HG03064 (cell line): Measurements from ENCODE around the gene VSTM4.

ENCODE experiments used
- ATAC-seq: cut with Tn5 transposase; IDR thresholded peaks from one replicate; pipeline ENCODE4 v1.9.1; 2021; ENCODE audit warnings: low read depth; ENCODE audit not compliant: unreplicated experiment

Gene VSTM4

DNA sequence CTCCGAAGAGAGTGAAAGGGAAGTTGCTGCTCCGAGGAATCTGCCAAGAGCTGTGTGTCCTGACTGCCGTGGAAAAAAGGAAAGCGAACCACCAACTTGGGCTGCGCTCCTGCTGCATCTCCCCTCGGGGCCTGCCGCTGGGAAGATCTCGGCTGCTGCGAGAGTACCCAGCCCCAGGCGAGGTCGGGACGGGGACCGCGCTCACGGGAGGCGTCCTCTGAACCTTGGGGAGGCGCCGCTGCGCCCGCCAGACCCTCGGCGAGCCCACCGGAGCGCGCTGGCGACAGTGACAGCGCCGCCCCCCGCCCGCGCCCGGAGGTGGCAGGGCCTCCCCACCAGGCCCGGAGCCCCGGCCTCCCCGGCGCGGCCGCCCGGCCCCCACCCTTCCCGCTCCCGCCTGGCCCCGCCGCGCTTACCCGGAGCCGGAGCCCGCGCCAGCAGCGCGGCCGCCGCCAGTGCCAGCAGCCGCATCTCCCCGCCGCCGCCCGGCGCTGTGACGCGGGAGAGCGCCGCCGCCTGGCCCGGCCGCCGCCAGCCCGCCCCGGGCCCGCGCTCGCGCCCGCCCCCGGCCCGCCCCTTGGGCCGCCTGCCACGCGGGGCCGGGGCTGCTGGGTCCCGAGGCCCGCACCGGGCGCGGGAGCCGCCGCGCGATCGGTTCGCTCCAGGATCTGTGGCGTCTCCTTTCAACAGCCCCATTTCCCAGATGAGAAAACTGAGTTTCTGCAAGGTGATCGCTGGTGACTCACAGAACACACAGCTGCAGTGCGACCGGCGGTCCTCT is at the start of gene VSTM4:
VSTM4 (minus strand) TSS at position 508 of the 781 bp plus-strand sequence; CDS start at position 471, 37 bp downstream.
- ATAC-seq: no peak

DNA sequence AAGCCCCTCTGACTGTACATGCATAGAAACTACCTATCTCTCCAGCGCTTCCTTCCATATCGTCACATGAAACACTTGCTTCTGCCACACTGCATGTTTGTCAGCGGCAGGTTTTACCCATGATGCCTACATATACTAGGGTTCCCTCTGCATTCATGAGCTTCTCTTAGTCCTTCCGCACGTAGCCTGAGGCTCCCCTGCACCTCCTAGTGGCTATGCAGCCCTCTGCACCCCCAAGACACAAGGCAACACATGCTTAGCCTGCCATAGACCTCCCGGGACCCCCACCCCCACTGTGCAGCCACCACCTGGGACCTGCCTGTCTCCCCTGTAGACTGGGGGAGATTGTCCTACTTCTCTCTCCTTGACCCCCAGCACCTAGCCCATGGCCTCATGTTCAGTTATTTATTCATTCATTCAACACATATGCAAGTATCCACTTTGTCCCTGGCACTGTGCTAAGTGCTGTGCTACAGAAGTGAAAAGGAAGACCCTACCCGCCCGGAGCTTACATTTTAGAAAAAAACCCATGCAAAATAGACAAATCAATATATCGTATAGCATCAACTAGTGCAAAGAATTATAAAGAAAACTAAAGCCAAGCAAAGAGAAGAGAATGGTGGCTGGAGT is 49.4 kb upstream of the VSTM4 start:
- ATAC-seq: no peak

GRCh38 chr10:49163741-49164140 is 48.4 kb upstream of the VSTM4 start:
- no peak for ATAC-seq

GRCh38 chr10:49162761-49163310 is 47.5 kb upstream of the VSTM4 start:
- ATAC-seq: no peak

DNA sequence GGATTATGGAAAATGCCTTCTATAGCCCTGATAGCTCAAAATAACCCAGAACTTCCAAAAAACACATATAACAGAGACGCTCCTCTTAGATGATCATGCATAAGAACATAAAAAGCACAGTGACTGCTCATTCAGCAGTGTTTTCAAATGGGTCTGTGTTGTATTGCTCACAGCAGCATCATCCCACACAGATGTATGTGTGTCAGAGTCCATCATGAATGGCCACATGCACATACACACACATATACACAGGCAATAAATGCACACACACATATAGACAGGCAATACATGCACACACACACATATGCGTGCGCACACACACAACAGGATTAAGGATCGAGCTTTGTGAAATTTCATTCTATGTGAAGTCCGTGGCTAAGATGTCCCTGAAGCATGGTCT is 46.7 kb upstream of the VSTM4 start:
- no peak for ATAC-seq

GRCh38 chr10:49161411-49161997 is 46.2 kb upstream of the VSTM4 start:
- ATAC-seq: no peak

DNA sequence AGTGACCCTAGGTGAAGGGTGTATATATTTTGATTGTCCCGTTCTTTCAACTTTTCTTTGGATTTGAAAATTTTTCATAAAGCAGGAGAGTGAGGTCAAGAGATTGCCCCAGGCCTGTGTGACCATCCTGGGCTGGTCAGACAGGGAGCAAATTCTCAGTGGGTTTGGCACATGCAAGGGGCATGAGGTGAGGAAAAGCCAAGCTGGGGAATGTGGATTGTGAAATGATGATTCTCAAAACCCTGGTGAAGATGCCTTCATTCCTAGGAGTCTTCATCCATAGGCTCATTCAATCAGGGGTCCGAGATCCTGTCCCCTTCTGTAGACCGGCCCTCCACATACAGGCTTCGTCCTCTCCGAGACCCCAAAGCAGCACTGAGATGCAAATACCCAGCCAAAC is 45.5 kb upstream of the VSTM4 start:
- ATAC-seq: no peak

DNA sequence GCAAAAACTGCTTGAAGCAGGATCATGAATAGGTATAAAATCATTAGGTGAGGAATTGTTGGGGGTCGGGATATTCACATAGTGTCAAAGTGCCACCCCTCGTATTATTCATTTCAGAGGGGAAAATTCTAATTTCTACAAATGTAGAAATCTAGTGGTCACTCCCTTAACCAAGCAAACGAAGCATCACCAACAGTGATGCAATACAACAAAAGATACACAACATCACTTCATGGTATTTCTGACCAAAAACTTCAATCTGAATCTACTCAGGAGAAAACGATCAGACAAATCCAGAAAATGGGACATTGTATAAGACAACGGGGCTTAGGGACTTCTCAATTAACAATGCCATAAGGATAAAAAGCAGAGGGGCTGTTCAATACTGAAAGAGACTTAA is 44.8 kb upstream of the VSTM4 start:
- no peak for ATAC-seq

DNA sequence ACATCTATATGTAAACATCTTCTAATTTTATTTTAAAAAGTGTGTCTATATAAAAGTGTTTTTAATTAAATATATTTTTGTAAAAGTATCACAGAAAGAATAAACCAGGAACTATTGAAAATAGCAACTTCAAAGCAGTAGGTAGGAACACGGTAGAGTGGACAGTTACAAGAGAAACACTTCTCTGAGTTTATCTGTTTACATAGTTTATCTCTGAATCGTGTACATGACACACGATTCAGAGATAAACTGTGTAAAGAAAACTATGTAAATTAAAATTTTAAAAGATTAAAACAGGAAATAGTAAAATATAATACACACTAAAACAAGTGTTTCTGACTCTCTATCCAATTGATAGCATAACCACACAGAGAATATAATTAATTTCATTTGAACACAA is 43.6 kb upstream of the VSTM4 start:
- no peak for ATAC-seq

DNA sequence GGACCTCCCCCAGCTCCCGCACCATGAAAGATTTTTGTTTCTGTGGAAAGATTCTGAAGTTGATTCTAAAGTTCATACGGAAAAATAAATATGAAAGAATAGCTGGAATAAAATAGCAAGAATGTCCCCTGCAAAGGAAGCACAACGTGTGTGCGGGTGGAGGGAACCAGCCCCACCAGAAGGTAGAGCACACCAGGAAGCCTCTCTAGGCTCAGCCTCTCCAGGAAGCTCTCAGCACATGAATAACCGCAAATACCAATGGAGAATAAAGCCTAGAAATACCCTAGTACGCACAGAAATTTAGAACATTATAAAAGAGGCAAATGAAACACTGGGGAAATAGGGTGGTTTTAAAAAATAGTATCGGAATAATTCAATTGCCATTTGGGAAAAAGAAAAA is 43.1 kb upstream of the VSTM4 start:
- no peak for ATAC-seq

- no peak for ATAC-seq
Observed at GRCh38 chr10:49157229-49157628, 41.9 kb upstream of the VSTM4 start.

DNA sequence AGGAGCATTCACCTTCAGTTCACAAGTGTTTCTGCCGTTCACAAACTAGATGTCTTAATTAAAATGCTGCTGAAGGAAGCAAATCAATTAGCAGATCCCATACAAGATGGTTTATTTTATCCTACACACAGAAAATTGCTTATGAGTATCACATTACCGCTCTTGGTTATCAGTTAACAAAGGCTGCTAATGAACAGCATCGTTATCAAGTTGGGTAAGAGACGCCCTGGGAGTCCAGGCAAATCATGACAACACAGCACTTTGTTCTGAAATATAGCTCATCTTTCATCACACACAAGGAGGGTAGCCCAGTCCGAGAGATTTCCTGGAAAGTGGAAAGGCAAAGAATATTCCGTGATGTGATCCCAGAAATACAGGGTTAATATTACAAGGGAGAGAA is 39.3 kb upstream of the VSTM4 start:
- ATAC-seq: no peak

GRCh38 chr10:49153971-49154370 is 38.6 kb upstream of the VSTM4 start:
- no peak for ATAC-seq

- ATAC-seq: no peak
Observed at GRCh38 chr10:49153115-49153514, 37.8 kb upstream of the VSTM4 start.

DNA sequence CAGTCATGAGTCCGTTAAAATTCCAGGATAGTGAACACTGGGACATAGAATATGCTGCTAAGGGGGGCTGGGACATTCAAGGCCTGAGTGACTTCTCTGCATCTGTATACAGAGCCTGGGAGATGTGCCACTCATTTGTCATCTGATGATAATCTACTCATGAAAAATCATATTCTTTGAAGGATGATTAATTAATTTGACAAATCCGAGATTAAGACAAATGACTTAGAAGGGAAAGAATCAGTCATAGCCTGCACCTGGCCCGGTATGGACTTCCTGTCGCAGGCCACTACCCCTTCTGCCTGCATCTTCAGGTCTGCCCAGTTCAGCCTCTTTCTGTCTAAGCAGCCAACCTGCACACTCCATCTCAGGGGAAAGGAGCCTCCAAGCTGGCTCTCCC is 37.3 kb upstream of the VSTM4 start:
- no peak for ATAC-seq

DNA sequence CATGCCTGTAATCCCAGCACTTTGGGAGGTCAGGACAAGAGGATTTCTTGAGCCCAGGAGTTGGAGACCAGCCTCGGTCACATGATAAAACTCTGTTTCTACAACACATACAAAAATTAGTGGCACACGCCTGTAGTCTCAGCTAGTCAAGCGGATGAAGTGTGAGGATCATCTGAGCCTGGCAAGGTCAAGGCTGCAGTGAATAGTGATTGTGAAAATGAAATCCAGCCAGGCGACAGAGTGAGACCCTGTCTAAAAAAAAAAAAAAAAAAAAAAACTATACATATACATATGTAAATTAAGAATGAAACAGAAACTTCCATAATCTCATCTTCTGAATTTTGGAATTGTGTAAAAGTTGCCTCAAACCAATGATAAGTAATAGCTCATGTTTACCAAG is 36.7 kb upstream of the VSTM4 start:
- ATAC-seq: no peak

GRCh38 chr10:49151481-49151880 is 36.2 kb upstream of the VSTM4 start:
- no peak for ATAC-seq

- no peak for ATAC-seq
Observed at GRCh38 chr10:49151025-49151445, 35.7 kb upstream of the VSTM4 start.

DNA sequence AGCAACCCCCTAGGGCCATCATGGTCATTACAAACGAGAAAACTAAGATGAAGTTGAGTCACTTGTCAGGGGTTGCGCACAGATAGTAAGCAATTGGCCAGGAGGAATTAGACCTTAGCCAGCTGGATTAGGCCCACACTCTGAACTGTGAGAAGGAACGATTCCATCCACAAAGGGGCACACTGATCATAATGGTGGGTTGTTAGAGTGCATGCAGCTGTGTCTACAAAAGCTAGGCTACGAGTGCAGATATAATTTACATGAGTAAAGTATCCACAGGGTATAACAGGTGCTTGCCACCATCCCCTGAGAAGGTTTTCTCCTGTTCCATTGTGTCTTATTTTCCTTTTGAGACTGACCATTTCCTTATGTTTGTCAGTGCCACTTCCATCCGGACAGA is 35.1 kb upstream of the VSTM4 start:
- ATAC-seq: no peak

DNA sequence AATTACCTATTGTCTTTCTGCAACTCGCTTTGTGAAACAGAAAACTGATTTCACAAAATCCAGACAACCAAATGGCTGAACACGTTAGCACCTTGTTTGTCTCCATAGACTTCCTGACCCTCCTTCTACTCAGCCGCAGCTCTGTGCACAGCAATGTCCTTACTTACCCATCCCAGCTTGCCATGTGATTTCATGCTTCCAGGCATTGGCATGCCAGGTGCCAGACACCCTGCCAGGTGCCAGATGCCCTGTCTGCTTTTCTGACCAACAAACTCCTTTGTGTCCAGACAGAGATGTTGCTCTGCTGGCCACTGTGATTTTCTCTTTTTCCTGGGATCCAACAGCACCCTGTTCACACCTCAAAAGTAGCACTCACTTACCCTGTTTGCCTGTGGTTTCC is 34.6 kb upstream of the VSTM4 start:
- ATAC-seq: no peak

GRCh38 chr10:49144058-49144720 is 28.9 kb upstream of the VSTM4 start:
- no peak for ATAC-seq
